ENCODE results near the gene CAMK2D. TPM values are rescaled to one million over a fixed set of nuclear protein-coding genes. Genes with fewer than 3 reads are reported as not detected.

Gene CAMK2D
- total RNA-seq, 4 donors from 2014 or later = 45.9 to 67.1 (median 56.2) TPM

GRCh38 chr4:113468165-113469022, 293.1 kb downstream of the CAMK2D start:
- Histone ChIP-seq H3K36me3 (peaks cover 0 to 9% of the 10 kb centered on the region in 2 donors), H3K27me3 (no peaks in the 10 kb centered on the region), H3K4me1 (peaks cover 3 to 45% (median 11%) of the 10 kb centered on the region in 3 donors), H3K27ac (peak overlapping the region; percentile 84 to 99 (median 88)), H3K9me3 (no peaks in the 10 kb centered on the region), H3K4me3 (peak overlapping the region in 1 of 2 donors; percentile 4)
- WGBS, 2 donors (ENCODE audit: low coverage in 1 of 2) = 17 to 33% methylated on average over 6 to 7 of the region's 8 CpGs
- peak; percentile 98 for ATAC-seq
- TF ChIP-seq POLR2A (IDR thresholded peaks at IDR 0.05) (no peak), POLR2AphosphoS5 (IDR thresholded peaks at IDR 0.05) (peak; percentile 98)

DNA sequence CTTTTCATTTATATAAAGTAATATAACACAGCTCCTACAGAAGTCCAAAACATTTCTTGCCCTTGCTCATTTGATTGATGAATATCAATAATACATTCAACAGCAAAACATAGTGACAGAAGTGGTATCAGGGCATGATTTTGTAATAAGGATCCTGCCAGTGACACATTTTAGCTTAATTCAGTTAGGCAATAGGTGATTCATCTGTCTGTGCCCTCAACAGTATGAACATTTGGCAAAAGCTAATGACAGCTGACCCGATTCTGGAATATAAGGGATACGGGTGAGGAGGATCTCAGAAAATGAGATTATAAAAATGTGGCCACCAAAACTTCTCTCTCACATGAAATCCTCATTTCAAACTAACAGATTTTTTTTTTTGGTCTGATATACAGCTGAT, 294.0 kb downstream of the CAMK2D start:
- Histone ChIP-seq H3K4me3 (peak overlapping the region in 1 of 2 donors; percentile 4), H3K36me3 (peaks cover 0 to 9% of the 10 kb centered on the region in 2 donors), H3K27ac (peak overlapping the region; percentile 84 to 99 (median 88)), H3K9me3 (no peaks in the 10 kb centered on the region), H3K27me3 (no peaks in the 10 kb centered on the region), H3K4me1 (peaks cover 3 to 45% (median 11%) of the 10 kb centered on the region in 3 donors)
- WGBS, 2 donors (ENCODE audit: low coverage in 1 of 2) = 40 to 41% methylated on average over 1 to 2 of the region's 2 CpGs
- TF ChIP-seq POLR2AphosphoS5 (IDR thresholded peaks at IDR 0.05) (peak; percentile 94), CTCF (IDR thresholded peaks at IDR 0.05) (no peak)
- ATAC-seq = peak; percentile 58

- no peak overlapping the region for H3K4me3 ChIP-seq
- H3K36me3 ChIP-seq = peaks cover 0 to 38% of the 10 kb centered on the region in 2 donors
- TF ChIP-seq CTCF (IDR thresholded peaks at IDR 0.05) (no peak), POLR2AphosphoS5 (IDR thresholded peaks at IDR 0.05) (no peak), POLR2A (IDR thresholded peaks at IDR 0.05) (no peak), EP300 (IDR thresholded peaks at IDR 0.05) (no peak)
- no peaks in the 10 kb centered on the region for H3K27me3 ChIP-seq
- 88 to 92% methylated on average over 1 of the region's 1 CpG for WGBS, 2 donors (ENCODE audit: low coverage in 1 of 2)
- no peaks in the 10 kb centered on the region for H3K9me3 ChIP-seq
- H3K4me1 ChIP-seq = peaks cover 0 to 4% (median 0%) of the 10 kb centered on the region in 3 donors
- ATAC-seq = no peak
- no peak overlapping the region for H3K27ac ChIP-seq
Observed at GRCh38 chr4:113462286-113462685, 299.3 kb downstream of the CAMK2D start.

DNA sequence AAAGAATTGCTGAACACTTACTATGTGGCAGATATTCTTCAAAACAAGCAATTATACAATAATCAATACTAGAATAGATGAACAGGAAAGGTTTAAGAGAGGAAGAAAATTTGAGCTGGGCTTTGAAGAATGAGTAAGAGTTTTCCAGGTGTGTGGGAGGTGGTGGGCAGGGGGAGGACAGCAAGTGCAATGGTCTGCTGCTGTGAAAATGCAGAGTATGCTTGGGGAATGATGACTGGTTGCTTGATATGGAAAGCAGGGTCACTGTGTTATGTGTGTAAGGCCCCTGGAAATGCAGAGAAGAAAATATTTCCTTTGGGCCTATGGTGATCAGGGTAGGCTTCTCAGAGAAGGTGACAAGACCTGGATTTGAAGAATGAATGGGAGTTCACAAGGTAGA, 300.3 kb downstream of the CAMK2D start:
- no peak for TF ChIP-seq POLR2AphosphoS5 (IDR thresholded peaks at IDR 0.05)
- TF ChIP-seq EP300 (IDR thresholded peaks at IDR 0.05) = no peak
- TF ChIP-seq POLR2A (IDR thresholded peaks at IDR 0.05) = no peak
- TF ChIP-seq CTCF (IDR thresholded peaks at IDR 0.05) = no peak
- no peak overlapping the region for H3K27ac ChIP-seq
- ATAC-seq = no peak
- H3K27me3 ChIP-seq = no peaks in the 10 kb centered on the region
- H3K4me1 ChIP-seq = no peaks in the 10 kb centered on the region
- H3K4me3 ChIP-seq = no peak overlapping the region
- H3K9me3 ChIP-seq = no peaks in the 10 kb centered on the region
- peaks cover 0 to 45% of the 10 kb centered on the region in 2 donors for H3K36me3 ChIP-seq

GRCh38 chr4:113457886-113458285, 303.7 kb downstream of the CAMK2D start:
- Histone ChIP-seq H3K27ac (peak overlapping the region in 1 of 4 donors; percentile 11), H3K4me3 (no peak overlapping the region), H3K27me3 (no peaks in the 10 kb centered on the region), H3K9me3 (no peaks in the 10 kb centered on the region), H3K36me3 (peaks cover 0 to 44% of the 10 kb centered on the region in 2 donors), H3K4me1 (peaks cover 0 to 19% (median 0%) of the 10 kb centered on the region in 3 donors)
- no peak for TF ChIP-seq EP300 (IDR thresholded peaks at IDR 0.05)
- no peak for TF ChIP-seq POLR2AphosphoS5 (IDR thresholded peaks at IDR 0.05)
- no peak for TF ChIP-seq POLR2A (IDR thresholded peaks at IDR 0.05)
- TF ChIP-seq CTCF (IDR thresholded peaks at IDR 0.05) = no peak
- ATAC-seq = no peak
